HL-60 (cell line): ENCODE results near the gene MORF4L1.
"Not testable (repeated sequence)": the region's sequence is repeated elsewhere in the genome, so short reads cannot be mapped to it uniquely, and the experiment has no call there.

Experiments
- DNase-seq, 2 experiments: peaks; one replicate each; pipeline ENCODE4 v3.0.0-alpha.2; 2010 to 2020; ENCODE audit warnings: low read depth in 1 of 2, low spot score in 1 of 2
- H3K27ac ChIP-seq: fragments of 250-450 bp; sonication (Bioruptor Pico); replicated peaks from 2 replicates; pipeline ENCODE4 v1.5.1; 2020; ENCODE audit warnings: mild to moderate bottlenecking, moderate library complexity
- H3K27me3 ChIP-seq: fragments of 250-450 bp; sonication (Bioruptor Pico); 2 replicates; pipeline ENCODE4 v1.5.1; 2021; ENCODE audit warnings: mild to moderate bottlenecking, moderate library complexity; ENCODE audit not compliant: insufficient read depth, poor library complexity, severe bottlenecking
- H3K4me3 ChIP-seq: replicated peaks from 2 replicates; pipeline ENCODE4 v1.5.1; 2011; ENCODE audit warnings: mild to moderate bottlenecking, control low read depth, low read length; ENCODE audit not compliant: insufficient read depth
- CTCF ChIP-seq: IDR thresholded peaks from one replicate; pipeline ENCODE4 v1.5.1; 2011; ENCODE audit warnings: low read length, control low read depth, inconsistent platforms; ENCODE audit not compliant: insufficient read depth
- GABPA ChIP-seq: IDR thresholded peaks from 2 replicates; pipeline ENCODE4 v1.6.1; 2012; ENCODE audit warnings: low read depth
- POLR2AphosphoS5 ChIP-seq: IDR thresholded peaks from 2 replicates; pipeline ENCODE4 v1.6.1; 2012; ENCODE audit warnings: low read depth
- SPI1 ChIP-seq: IDR thresholded peaks from 2 replicates; pipeline ENCODE4 v1.6.1; 2012; ENCODE audit warnings: low read depth, mild to moderate bottlenecking, borderline replicate concordance
- TF ChIP-seq, protein P1 (sequence below): IDR thresholded peaks from 2 replicates; pipeline ENCODE4 v1.6.1; 2012; ENCODE audit warnings: low read depth; ENCODE audit not compliant: insufficient replicate concordance

The MORF4L1 gene

DNA sequence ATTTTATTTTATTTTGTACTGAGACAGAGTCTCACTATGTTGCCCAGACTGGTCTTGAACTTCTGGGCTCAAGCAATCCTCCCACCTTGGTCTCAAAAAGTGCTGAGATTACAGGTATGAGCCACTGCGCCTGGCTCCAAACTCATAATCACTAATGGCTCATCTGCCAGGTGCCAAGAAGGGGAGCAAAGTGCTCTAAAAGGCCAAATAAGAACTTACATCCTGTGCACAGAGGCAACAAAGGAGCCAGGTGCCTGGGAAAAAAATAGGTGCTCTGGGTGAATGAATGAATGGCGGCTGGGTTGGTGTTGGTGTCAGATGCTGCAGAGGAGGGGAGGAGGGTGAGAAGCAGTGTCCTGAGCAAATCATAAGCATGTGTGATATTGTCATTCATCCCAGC, 35.6 kb upstream of the MORF4L1 start:
- no peak for DNase-seq
- Histone ChIP-seq H3K27me3 (no peaks in the 10 kb centered on the region), H3K27ac (no peak overlapping the region), H3K4me3 (no peak overlapping the region)
- TF ChIP-seq SPI1: no peak
- TF ChIP-seq CTCF: no peak
- TF ChIP-seq POLR2AphosphoS5: no peak
- no peak for TF ChIP-seq GABPA
- TF ChIP-seq, protein P1, sequence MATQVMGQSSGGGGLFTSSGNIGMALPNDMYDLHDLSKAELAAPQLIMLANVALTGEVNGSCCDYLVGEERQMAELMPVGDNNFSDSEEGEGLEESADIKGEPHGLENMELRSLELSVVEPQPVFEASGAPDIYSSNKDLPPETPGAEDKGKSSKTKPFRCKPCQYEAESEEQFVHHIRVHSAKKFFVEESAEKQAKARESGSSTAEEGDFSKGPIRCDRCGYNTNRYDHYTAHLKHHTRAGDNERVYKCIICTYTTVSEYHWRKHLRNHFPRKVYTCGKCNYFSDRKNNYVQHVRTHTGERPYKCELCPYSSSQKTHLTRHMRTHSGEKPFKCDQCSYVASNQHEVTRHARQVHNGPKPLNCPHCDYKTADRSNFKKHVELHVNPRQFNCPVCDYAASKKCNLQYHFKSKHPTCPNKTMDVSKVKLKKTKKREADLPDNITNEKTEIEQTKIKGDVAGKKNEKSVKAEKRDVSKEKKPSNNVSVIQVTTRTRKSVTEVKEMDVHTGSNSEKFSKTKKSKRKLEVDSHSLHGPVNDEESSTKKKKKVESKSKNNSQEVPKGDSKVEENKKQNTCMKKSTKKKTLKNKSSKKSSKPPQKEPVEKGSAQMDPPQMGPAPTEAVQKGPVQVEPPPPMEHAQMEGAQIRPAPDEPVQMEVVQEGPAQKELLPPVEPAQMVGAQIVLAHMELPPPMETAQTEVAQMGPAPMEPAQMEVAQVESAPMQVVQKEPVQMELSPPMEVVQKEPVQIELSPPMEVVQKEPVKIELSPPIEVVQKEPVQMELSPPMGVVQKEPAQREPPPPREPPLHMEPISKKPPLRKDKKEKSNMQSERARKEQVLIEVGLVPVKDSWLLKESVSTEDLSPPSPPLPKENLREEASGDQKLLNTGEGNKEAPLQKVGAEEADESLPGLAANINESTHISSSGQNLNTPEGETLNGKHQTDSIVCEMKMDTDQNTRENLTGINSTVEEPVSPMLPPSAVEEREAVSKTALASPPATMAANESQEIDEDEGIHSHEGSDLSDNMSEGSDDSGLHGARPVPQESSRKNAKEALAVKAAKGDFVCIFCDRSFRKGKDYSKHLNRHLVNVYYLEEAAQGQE: no peak

- DNase-seq: no peak
- no peaks in the 10 kb centered on the region for H3K27me3 ChIP-seq
- H3K27ac ChIP-seq: no peak overlapping the region
- H3K4me3 ChIP-seq: no peak overlapping the region
- no peak for TF ChIP-seq CTCF
- TF ChIP-seq GABPA: no peak
- no peak for TF ChIP-seq POLR2AphosphoS5
- TF ChIP-seq SPI1: no peak
- TF ChIP-seq, protein P1: no peak
Measured at GRCh38 chr15:78837543-78837942, 35.1 kb upstream of the MORF4L1 start.

DNA sequence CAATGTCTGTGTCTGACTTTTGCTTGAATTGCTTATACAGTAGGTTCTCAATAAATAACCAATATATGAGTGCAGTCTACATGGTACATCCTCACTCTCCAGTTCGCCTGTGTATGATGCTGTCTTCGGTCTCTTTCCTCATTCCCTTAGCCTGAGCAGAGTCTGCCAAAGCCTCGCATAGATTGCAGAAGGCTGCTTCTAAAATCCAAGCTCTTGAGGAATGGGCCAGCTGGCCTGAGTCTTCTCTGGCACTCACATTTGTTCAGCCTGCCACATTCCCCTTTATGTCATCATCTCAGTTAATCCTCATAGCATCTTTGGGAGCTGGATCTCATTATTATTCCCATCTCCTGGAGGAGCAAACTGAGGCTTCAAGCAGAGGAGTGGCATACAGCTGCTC, 34.2 kb upstream of the MORF4L1 start:
- TF ChIP-seq, protein P1: no peak
- TF ChIP-seq POLR2AphosphoS5 (no peak), GABPA (no peak), CTCF (no peak), SPI1 (no peak)

DNA sequence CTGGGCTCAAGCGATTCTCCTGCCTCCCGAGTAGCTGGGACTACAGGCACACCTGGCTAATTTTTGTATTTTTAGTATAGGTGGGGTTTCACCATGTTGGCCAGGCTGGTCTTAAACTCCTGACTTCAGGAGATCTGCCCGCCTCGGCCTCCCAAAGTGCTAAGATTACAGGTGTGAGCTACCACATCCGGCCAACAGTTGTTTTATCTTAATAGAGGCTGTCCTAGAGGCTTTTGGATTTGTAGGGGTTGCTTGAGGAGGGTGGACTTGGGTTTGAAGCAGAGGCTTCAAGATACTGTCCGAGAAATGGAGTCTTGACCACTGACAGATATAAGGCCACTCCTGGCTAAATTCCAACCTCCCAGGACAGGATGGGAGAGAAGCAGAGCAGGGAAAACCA, 33.5 kb upstream of the MORF4L1 start:
- not testable (repeated sequence) for DNase-seq, H3K27me3 ChIP-seq, H3K4me3 ChIP-seq, H3K27ac ChIP-seq

More for the DNA sequence above, 34.2 kb upstream of the MORF4L1 start:
- H3K27me3 ChIP-seq: no peaks in the 10 kb centered on the region
- H3K4me3 ChIP-seq: no peak overlapping the region
- no peak for DNase-seq
- no peak overlapping the region for H3K27ac ChIP-seq
